ENCODE measurements around the gene ALOX15B. TPM values are rescaled to one million over a fixed set of nuclear protein-coding genes. Genes with fewer than 3 reads are reported as not detected.

The ALOX15B gene
- polyA plus RNA-seq, 1 of the 3 experiments (the other 2 are of a cell fraction) = not detected

- no peaks in the 10 kb centered on the region for H4K20me1 ChIP-seq (ENCODE audit: insufficient read depth)
- no peaks in the 10 kb centered on the region for H3F3A ChIP-seq (replicated peaks; ENCODE audit: insufficient read depth)
- POLR2A ChIA-PET = no interaction called here
- H3K4me1 ChIP-seq (ENCODE audit: control insufficient read depth in 1 of 2, insufficient read depth in 2 of 2, low read depth in 1 of 2, low read length in 1 of 2) = no peaks in the 10 kb centered on the region
- no peak within 1 kb of the TSS for H2AFZ ChIP-seq (ENCODE audit: low read depth)
- no peak within 1 kb of the TSS for H3K4me2 ChIP-seq
- no peak within 1 kb of the TSS for H3K27ac ChIP-seq (ENCODE audit: low read depth in 2 of 2, low read length in 1 of 2)
- H3K27me3 ChIP-seq (ENCODE audit: insufficient read depth) = peaks cover 12% of the 10 kb centered on the region; the same call in 1 of the 2 replicates
- DNase-seq = no peak
- no peak for TF ChIP-seq TEAD4 (IDR thresholded peaks at IDR 0.05; ENCODE audit: borderline replicate concordance, insufficient read depth)
- no peak for TF ChIP-seq EP300 (IDR thresholded peaks at IDR 0.05; ENCODE audit: borderline replicate concordance in 1 of 2, low read depth in 1 of 2, low read length in 1 of 2)
- 74% methylated on average over 17 of the region's 18 CpGs for WGBS (ENCODE audit: low lambda C conversion rate)
- H3K4me3 ChIP-seq (ENCODE audit: low read depth in 2 of 2, low read length in 1 of 2) = no peak within 1 kb of the TSS
- CTCF ChIA-PET = interaction anchor here (0.6 to 2.1 kb wide), 12 partner anchors 10 to 167 kb away, joined by 3 to 32 read pairs (median 5); no protein-coding TSS in a partner anchor
- H3K9ac ChIP-seq = no peak within 1 kb of the TSS
- H3K79me2 ChIP-seq (ENCODE audit: insufficient read depth) = no peaks in the 10 kb centered on the region
- no peaks in the 10 kb centered on the region for H3K36me3 ChIP-seq (replicated peaks in 1 of 2; ENCODE audit: control insufficient read depth in 1 of 2, insufficient read depth in 2 of 2, low read length in 1 of 2)
- H3K9me3 ChIP-seq = no peaks in the 10 kb centered on the region
- no peaks in the 10 kb centered on the region for H3K9me2 ChIP-seq
Measured at GRCh38 chr17:8001976-8002720, 36.7 kb upstream of the ALOX15B start, which contains the start of gene GUCY2D. GUCY2D (plus strand) TSS chr17:8002615; CDS start chr17:8003048, 433 bp downstream.

- no peak overlapping the region for H2AFZ ChIP-seq (ENCODE audit: low read depth)
- H3K4me2 ChIP-seq = no peak overlapping the region
- H3K36me3 ChIP-seq (replicated peaks in 1 of 2; ENCODE audit: control insufficient read depth in 1 of 2, insufficient read depth in 2 of 2, low read length in 1 of 2) = no peaks in the 10 kb centered on the region
- TF ChIP-seq RFX5 (IDR thresholded peaks at IDR 0.05; ENCODE audit: low read length) = no peak
- no peak for TF ChIP-seq RXRA (IDR thresholded peaks at IDR 0.05; ENCODE audit: borderline replicate concordance, low read depth)
- no peak for TF ChIP-seq USF2 (IDR thresholded peaks at IDR 0.05; ENCODE audit: borderline replicate concordance, low read depth, low read length)
- no peak for TF ChIP-seq MAX (IDR thresholded peaks at IDR 0.05; ENCODE audit: low read depth)
- no peak for TF ChIP-seq GABPA (IDR thresholded peaks at IDR 0.05; ENCODE audit: low read depth)
- no peak for TF ChIP-seq PBX3 (IDR thresholded peaks at IDR 0.05)
- no peak for TF ChIP-seq ELF1 (IDR thresholded peaks at IDR 0.05)
- no peaks in the 10 kb centered on the region for H3F3A ChIP-seq (replicated peaks; ENCODE audit: insufficient read depth)
- ChIA-PET CTCF (interaction anchor here (0.8 to 3.2 kb wide), 9 partner anchors 9 to 106 kb away, joined by 3 to 32 read pairs (median 6); no protein-coding TSS in a partner anchor), POLR2A (no interaction called here)
- H3K27ac ChIP-seq (ENCODE audit: low read depth in 2 of 2, low read length in 1 of 2) = no peak overlapping the region
- no peak for DNase-seq
- WGBS (ENCODE audit: low lambda C conversion rate) = 70% methylated on average over 49 of the region's 92 CpGs
- no peaks in the 10 kb centered on the region for H3K9me2 ChIP-seq
- no peaks in the 10 kb centered on the region for H4K20me1 ChIP-seq (ENCODE audit: insufficient read depth)
- no peaks in the 10 kb centered on the region for H3K9me3 ChIP-seq
- no peaks in the 10 kb centered on the region for H3K4me1 ChIP-seq (ENCODE audit: control insufficient read depth in 1 of 2, insufficient read depth in 2 of 2, low read depth in 1 of 2, low read length in 1 of 2)
- H3K79me2 ChIP-seq (ENCODE audit: insufficient read depth) = no peaks in the 10 kb centered on the region
- no peak overlapping the region for H3K9ac ChIP-seq
- no peak overlapping the region for H3K4me3 ChIP-seq (ENCODE audit: low read depth in 2 of 2, low read length in 1 of 2)
- peaks cover 12% of the 10 kb centered on the region; the same call in 1 of the 2 replicates for H3K27me3 ChIP-seq (ENCODE audit: insufficient read depth)
Measured at GRCh38 chr17:8002721-8003593, 35.9 kb upstream of the ALOX15B start.
